Activated T-cell treated with anti-CD3 and anti-CD28 coated beads for 4 hours (primary cell): ENCODE data around the gene OR52M1.
"Not testable (repeated sequence)": the region's sequence is repeated elsewhere in the genome, so short reads cannot be mapped to it uniquely, and the experiment has no call there.

Experiments used
- DNase-seq: peaks from one replicate; pipeline ENCODE4 v3.0.0-alpha.2; 2020

The OR52M1 gene

DNA sequence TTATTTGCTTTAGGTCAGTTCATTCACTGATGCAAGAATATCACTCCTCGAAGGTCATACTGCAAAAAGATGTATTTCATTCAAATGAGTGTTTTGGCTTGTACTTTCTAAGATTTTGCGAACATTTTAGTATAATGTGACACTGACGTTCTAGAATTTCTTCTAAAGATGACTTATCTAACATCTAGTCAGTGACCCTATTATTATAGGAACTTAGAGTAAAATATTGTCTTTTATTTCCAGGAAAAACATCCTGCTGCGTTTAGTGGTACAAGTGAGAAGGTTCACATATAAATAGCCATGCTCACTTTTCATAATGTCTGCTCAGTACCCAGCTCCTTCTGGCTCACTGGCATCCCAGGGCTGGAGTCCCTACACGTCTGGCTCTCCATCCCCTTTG, at the start of gene OR52M1:
TSS of gene OR52M1 (plus strand) at position 301 of the 400 bp plus-strand sequence. CDS start at position 301, 0 bp downstream.
- DNase-seq, result no peak

- DNase-seq, result no peak
Measured at GRCh38 chr11:4495487-4495886, 49.5 kb upstream of the OR52M1 start.

DNA sequence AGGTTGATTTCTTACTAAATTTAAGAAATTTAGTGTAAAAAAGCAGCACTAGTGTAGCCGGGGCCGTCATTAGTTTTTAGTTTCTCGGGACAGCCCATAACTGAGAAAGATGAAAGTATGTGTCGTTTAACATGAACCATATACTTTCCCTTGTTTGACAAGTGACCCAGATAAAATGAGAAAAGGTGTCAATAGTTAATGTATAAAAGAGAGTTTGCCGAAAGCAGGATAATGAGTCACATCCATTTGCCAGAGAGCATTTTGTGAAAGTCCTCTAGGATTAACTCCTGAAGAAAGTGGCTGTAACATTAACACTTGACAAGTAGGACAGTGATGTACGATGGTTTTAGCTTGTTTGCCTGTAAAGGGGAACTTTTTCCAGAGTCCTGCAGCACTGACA, 49.0 kb upstream of the OR52M1 start:
- no peak for DNase-seq

DNA sequence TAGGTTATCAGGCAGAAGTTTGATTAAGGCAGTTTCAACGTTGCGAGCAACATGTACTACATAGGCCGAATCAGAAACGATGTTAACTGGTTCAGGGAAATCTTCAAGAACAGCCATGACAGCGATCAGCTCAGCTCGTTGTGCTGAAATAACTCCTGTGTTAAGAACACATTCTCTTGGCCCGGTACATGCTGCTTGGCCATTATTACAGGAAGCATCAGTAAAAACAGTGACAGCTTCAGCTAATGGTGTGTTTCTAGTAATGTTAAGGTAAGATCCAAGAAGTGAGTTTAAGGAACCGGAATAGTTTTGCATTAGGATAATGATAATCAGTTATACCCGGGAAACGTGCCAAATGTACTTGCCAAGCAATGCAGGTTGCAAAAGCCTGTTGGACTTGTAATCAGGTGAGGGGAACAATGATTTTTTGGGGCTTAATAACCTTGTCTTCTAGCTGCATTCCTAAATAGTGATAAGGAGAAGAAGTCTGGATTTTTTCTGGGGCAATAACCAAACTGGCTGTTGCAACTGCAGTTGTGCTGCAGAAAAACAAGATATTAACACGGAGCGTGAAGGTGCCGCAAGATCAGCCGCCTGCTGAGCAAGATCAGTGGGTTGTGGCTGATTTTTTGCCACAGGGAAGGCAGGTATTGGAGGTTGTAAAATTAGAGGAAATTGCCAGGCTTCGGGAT, 48.3 kb upstream of the OR52M1 start:
- no peak for DNase-seq

GRCh38 chr11:4508886-4509285, 36.1 kb upstream of the OR52M1 start:
- DNase-seq, result no peak

- DNase-seq, result no peak
Measured at GRCh38 chr11:4511282-4512245, 33.4 kb upstream of the OR52M1 start.

DNA sequence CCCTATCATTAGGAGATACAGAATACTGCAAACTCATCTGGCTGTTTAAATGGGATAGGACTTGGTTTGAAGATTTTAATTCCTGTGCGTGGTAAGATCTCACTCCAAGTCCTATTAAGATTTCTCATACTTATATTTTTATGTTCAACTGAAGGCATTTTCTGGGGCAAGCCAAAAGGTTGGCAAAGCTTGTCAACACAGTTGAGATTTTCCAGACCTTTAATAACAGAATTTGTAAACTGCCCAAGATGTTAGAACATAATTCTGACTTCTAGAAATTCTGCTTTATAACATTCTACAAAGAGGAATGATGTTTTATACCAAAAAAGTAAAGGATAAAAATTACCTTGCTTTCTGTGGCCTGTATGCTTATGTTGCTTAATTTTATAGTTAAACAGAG, 30.8 kb upstream of the OR52M1 start:
- DNase-seq, result no peak

DNA sequence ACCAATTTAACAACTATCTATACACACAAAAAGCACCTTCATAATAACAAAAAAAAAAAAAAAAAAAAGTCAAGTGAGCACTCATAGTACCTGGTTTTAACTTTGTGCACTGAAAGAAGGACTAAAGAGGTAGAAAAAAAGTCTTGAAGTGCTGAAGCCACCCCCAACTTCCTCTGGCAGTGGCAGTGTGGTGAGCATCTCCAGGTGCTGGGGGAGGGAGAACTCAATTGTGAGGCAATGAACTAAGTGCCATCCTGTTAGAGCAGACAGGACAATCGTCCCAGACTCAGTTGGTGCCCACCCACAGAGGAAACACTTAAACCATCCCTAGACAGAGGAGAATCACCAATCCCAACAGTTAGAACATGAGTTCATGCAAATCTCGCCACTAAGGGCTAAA, 22.7 kb upstream of the OR52M1 start:
- DNase-seq, result no peak

- no peak for DNase-seq
Measured at GRCh38 chr11:4522752-4523151, 22.2 kb upstream of the OR52M1 start.

DNA sequence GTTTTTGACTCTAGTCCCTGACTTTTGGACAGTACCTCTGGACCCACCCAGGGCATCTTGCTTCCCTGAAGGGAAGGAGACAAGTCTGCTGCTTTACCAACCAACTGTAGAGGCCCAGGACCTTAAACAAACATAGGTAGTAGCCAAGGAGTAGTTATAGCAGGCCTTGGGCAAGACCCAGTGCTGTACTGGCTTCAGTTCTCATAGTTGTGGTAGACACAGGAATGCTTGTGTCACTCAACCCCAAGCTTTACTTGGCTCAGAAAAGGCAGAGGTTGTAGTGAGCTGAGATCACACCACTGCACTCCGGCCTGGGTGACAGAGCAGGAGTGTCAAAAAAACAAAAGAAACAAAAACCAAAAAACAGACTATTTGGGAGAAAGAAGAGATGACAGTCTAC, 21.3 kb upstream of the OR52M1 start:
- DNase-seq, result no peak

GRCh38 chr11:4527926-4528325, 17.1 kb upstream of the OR52M1 start:
- DNase-seq, result no peak

DNA sequence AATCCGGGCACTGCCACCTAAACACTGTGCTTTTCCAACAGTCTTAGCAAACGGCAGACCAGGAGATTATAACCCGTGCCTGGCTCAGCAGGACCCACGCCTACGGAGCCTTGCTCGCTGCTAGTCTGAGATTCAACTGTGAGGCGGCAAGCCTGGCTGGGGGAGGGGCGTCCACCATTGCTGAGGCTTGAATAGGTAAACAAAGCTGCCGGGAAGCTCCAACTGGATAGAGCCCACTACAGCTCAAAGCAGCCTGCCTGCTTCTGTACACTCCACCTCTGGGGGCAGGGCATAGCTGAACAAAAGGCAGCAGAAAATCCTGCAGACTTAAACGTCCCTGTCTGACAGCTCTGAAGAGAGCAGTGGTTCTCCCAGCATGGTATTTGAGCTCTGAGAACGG, 13.3 kb upstream of the OR52M1 start:
- DNase-seq, result not testable (repeated sequence)

GRCh38 chr11:4539603-4540219, 5.3 kb upstream of the OR52M1 start:
- DNase-seq, result peak; percentile 25

DNA sequence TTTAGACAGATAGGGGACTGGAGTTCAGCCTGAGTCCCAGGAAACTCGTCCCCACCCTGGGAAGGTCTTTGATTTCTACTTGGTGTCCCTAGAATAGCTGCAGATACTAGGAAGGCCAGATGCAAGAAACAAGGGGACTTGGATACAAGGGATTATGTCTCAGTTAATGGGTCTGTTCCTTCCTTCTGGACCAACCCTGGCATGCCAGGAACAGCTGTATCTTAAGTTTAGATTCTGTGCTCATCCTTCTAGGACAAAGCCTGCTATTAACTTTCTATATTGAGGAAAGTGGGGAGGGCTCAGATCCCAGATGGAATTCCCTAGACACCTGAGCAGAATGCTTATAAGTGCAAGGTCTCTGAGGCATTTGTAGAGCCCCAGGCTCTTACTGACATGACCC, 3.9 kb upstream of the OR52M1 start:
- DNase-seq, result no peak

DNA sequence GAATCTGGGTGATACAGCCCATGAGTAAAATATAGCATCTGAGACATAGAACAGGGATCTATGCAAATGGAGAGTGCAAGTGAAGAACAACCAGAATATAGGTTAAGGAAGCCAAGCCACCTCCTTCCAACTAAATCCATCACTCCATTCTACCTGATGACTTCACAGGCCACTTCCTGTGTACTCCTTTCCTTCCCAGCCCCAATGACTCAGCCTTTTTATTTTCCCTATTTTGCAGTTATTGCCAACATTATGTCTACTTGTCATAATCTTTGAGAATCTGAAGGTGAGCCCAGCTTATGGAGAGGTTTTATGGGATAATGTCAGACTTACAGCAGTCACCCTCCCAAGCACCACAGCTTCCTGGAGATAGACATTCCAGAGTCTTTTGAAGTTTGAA, 1.4 kb upstream of the OR52M1 start:
- no peak for DNase-seq

GRCh38 chr11:4546878-4547277, 1.9 kb downstream of the OR52M1 start:
- no peak for DNase-seq

- no peak for DNase-seq
Measured at GRCh38 chr11:4547416-4547815, 2.4 kb downstream of the OR52M1 start.

DNA sequence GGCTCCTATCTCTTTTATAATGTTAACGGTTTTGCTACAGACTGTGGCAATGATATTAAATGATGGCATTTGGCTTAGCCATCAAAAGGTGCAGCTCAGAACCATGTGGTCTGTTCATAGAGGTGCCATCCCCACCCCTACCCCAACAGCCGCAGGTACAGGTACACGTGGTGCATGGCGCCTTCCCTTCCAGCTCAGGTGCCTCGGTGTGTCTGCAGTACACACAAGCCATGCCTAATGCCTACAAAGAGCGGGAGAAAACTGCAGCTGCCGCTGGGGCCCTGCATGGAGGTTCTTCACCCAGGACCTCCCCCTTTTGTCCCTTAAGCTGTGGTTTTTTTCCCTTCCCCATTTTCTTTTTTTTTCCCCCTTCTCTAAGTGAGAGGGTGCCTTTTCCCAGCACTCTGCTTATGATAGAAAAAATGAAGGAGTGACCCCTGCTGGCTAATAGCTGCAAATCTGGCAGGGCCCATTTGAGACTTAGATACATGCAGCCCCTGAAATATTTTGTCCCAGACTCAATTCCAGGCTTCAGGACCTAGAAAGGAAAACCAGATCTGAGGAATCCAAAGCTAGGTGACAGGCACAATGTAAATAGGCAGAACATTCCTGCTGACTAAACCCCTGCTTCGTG, 6.5 kb downstream of the OR52M1 start:
- no peak for DNase-seq

DNA sequence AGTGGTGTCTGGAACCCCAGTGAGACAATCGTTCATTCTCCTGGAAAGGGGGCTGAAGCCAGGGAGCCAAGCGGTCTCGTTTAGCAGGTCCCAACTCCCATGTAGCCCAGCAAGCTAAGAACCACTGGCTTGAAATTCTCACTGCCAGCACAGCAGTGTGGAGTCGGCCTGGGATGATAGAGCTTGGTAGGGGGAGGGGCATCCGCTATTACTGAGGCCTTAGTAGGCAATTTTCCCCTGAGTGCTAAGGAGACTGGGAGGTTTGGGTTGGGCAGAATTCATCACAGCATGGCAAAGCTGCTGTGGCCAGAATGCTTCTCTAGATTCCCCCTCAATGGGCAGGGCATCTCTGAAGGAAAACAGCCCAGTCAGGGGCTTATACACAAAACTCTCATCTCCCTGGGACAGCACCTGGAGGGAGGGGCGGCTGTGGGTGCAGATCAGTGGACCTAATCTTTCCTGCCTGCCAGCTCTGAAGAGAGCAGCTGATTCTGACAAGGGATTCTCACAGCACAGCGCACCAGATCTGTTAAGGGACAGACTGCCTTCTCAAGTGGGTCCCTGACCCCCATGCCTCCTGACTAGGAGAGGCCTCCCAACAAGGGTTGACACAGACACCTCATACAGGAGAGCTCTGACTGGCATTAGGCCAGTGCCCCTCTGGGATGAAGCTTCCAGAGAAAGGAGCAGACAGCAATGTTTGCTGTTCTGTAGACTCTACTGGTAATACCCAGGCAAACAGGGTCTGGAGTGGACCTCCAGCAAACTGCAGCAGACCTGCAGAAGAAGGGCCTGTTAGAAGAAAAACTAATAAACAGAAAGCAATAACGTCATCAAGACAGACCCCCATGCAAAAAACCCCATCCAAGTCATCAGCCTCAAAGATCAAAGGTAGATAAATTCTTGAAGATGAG, 14.8 kb downstream of the OR52M1 start:
- no peak for DNase-seq

- no peak for DNase-seq
Measured at GRCh38 chr11:4560467-4560866, 15.5 kb downstream of the OR52M1 start.

DNA sequence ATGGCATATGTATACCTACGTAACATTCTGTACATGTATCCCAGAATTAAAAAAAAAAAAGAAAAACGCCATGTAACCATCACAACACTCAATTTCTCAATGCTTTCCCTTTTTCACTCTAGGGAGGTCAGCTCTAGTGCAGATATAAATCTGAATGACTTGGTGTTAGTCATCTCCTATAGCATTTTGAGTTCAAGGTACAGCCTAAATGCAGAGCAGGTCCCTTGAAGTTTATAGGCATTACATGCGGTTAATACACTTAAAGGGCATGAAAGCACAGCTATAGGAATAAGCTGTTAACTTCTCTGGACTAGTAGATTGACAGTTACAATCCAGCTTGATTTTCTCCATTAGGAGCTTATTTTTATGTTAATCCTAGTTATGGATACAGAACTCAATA, 20.4 kb downstream of the OR52M1 start:
- DNase-seq, result no peak

DNA sequence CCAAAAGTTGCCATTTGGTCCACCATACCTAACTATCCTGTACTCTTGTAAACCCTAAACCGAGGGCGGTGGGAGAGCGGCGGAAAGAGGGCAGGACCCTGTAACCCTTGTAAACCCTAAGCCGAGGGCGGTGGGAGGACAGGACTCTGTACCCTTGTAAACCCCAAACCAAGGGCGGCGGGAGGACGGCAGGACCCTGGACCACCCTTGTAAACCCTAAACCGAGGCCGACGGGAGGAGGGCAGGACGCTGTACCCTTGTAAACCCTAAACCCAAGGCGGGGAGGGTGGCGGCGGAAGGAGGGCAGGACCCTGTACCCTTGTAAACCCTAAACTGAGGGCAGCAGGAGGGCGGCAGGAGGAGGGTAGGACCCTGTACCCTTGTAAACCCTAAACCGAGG, 24.1 kb downstream of the OR52M1 start:
- no peak for DNase-seq
